ENCODE data around the gene NEK6. TPM values are rescaled to one million over a fixed set of nuclear protein-coding genes. Genes with fewer than 3 reads are reported as not detected.
A peak's percentile ranks its signal among the peaks of the same experiment; 100 is the strongest.

Gene NEK6
- total and polyA plus RNA-seq, 11 donors, result 1.8 to 42.4 (median 6.4) TPM

DNA sequence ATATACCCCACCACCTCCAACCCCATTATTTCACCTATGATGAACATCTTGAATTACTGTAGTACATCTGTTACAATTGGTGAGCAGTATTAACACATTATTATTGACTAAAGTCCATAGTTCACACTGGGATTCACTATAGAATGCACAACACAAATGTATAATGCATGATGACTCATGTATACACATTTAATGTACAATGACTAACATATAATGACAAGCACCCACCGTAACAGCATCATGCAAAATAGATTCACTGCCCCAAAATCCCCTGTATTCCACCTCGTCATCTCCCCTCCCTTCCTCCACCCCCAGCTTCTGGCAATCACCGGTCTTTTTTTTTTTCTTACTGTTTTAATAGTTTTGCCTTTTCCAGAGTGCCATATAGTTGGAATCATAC is 47.1 kb upstream of the NEK6 start:
- intact Hi-C loops (cut with DNase I), result loop anchor here in 1 of 10 donors (10.0 kb wide), 2 partner anchors 46 to 74 kb away; no protein-coding TSS in a partner anchor
- no peak overlapping the region for H3K4me3 ChIP-seq
- WGBS, 4 donors, result 85 to 91% (median 89%) methylated on average over 3 of the region's 3 CpGs
- no peak for TF ChIP-seq POLR2A (IDR thresholded peaks at IDR 0.05)
- TF ChIP-seq CTCF (IDR thresholded peaks at IDR 0.05), result no peak
- no peaks in the 10 kb centered on the region for H3K9me3 ChIP-seq
- no peak overlapping the region for H3K27ac ChIP-seq
- DNase-seq (no peak), ATAC-seq (no peak)
- H3K4me1 ChIP-seq, result peaks cover 0 to 46% (median 10%) of the 10 kb centered on the region in 12 donors
- no peaks in the 10 kb centered on the region for H3K36me3 ChIP-seq
- no peaks in the 10 kb centered on the region for H3K27me3 ChIP-seq

DNA sequence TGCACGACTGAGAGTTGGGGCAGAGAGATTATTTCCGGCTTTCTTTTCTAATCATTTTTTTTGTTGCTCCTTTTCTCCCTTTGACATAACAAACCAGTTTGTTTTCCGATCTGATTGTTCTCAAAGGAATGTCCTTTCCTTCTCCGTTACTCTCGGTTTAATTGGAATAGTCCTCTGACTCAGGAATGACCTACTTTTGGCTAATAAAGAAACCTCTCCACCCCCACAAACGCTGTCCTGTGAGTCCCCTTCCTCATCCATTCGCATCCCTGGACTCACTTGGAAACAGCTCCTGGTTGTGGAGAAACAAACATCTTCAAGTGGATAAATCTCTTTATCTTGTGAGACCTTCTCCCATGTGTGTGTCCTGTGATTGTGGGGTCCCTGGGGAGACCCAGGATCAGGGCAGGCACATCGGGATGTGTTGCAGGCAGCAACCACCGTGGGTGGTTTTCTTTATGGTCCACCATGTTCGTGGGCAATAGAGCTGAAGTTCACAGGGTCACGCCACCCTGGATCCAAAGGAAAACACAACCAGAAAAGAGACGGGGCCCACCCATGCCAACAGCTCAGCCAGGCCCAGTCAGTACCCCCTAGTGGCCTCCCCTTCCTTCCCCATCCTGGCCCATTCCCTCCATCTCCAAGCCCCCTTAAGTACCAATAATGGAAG is 45.2 kb upstream of the NEK6 start:
- H3K36me3 ChIP-seq, result no peaks in the 10 kb centered on the region
- no peak for DNase-seq
- 59 to 66% (median 63%) methylated on average over 12 of the region's 12 CpGs for WGBS, 4 donors
- H3K4me3 ChIP-seq, result no peak overlapping the region
- no peaks in the 10 kb centered on the region for H3K27me3 ChIP-seq
- no peak for TF ChIP-seq POLR2A (IDR thresholded peaks at IDR 0.05)
- TF ChIP-seq CTCF (IDR thresholded peaks at IDR 0.05), result no peak
- peaks cover 0 to 53% (median 18%) of the 10 kb centered on the region in 12 donors for H3K4me1 ChIP-seq
- no peak for ATAC-seq
- H3K27ac ChIP-seq, result no peak overlapping the region
- no peaks in the 10 kb centered on the region for H3K9me3 ChIP-seq
- intact Hi-C loops (cut with DNase I), result loop anchor here in 1 of 10 donors (10.0 kb wide), 2 partner anchors 48 to 72 kb away; no protein-coding TSS in a partner anchor

GRCh38 chr9:124213396-124213795 is 44.4 kb upstream of the NEK6 start:
- H3K4me1 ChIP-seq, result peaks cover 0 to 58% (median 18%) of the 10 kb centered on the region in 12 donors
- TF ChIP-seq POLR2A (IDR thresholded peaks at IDR 0.05) (no peak), CTCF (IDR thresholded peaks at IDR 0.05) (no peak)
- 90 to 96% (median 93%) methylated on average over 12 of the region's 12 CpGs for WGBS, 4 donors

GRCh38 chr9:124214116-124214515 is 43.6 kb upstream of the NEK6 start:
- peak in 2 of 4 donors; percentile 31 to 67 for ATAC-seq
- Histone ChIP-seq H3K36me3 (no peaks in the 10 kb centered on the region), H3K4me3 (no peak overlapping the region), H3K27ac (no peak overlapping the region), H3K4me1 (peaks cover 0 to 62% (median 18%) of the 10 kb centered on the region in 12 donors), H3K9me3 (no peaks in the 10 kb centered on the region), H3K27me3 (no peaks in the 10 kb centered on the region)
- TF ChIP-seq POLR2A (IDR thresholded peaks at IDR 0.05), result no peak
- TF ChIP-seq CTCF (IDR thresholded peaks at IDR 0.05), result no peak
- intact Hi-C loops (cut with DNase I), result loop anchor here in 1 of 10 donors (10.0 kb wide), 2 partner anchors 49 to 71 kb away; no protein-coding TSS in a partner anchor
- no peak for DNase-seq
- 37 to 52% (median 49%) methylated on average over 8 of the region's 8 CpGs for WGBS, 4 donors

More at GRCh38 chr9:124213396-124213795, 44.4 kb upstream of the NEK6 start:
- Histone ChIP-seq H3K27ac (no peak overlapping the region), H3K4me3 (no peak overlapping the region), H3K9me3 (no peaks in the 10 kb centered on the region), H3K36me3 (no peaks in the 10 kb centered on the region), H3K27me3 (no peaks in the 10 kb centered on the region)
- intact Hi-C loops (cut with DNase I), result loop anchor here in 1 of 10 donors (10.0 kb wide), 2 partner anchors 49 to 71 kb away; no protein-coding TSS in a partner anchor
- ATAC-seq (no peak), DNase-seq (no peak)
